NCI-H774 (cell line): ENCODE measurements around the gene EEF1B2.
"Not testable (repeated sequence)": the region's sequence is repeated elsewhere in the genome, so short reads cannot be mapped to it uniquely, and the experiment has no call there.

Source experiments
- DNase-seq: peaks from one replicate; lab custom pipeline; 2025; lab: John Stamatoyannopoulos, UW

The EEF1B2 gene

GRCh38 chr2:206159346-206160124 lies at the start of gene EEF1B2, which contains the start of gene NDUFS1:
EEF1B2 (plus strand) TSS chr2:206159895; CDS start chr2:206159980, 85 bp downstream.
NDUFS1 (minus strand) TSS chr2:206159444; CDS start chr2:206153678, 5,766 bp downstream.
- DNase-seq: peak; percentile 97

- no peak for DNase-seq
Measured at GRCh38 chr2:206112108-206112507, 47.6 kb upstream of the EEF1B2 start.

DNA sequence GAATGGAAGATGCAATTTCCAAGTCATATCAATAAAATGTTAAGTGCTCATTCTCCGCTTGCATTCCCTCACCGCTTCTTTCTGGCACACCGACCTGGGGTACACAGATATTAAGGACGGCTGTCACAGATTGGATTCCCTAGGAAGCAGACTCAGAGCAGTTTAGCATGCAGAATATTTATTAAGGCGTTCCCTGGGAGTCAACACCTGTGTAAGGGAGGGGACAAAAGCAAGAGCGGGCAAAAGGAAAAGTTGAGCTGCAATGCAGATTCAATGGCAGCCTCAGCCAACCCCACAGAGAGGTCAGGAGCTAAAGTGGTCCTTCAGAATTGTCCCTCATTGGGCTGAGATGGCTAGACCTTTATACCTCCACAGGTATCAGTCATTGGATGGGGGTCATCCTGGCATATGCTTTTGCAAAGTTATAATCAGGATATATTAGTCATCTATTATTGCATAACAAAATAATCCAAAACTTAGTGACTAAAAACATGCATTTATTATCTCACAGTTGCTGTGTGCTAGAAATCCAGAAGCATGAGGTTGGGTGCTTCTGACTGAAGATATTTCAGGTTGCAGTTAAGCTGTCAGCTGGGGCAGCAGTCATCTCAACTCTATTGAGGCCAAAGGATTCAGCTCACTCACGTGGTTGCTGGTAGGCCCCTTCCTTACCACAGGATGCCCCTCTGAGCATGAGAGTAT lies 46.7 kb upstream of the EEF1B2 start:
- DNase-seq: no peak

DNA sequence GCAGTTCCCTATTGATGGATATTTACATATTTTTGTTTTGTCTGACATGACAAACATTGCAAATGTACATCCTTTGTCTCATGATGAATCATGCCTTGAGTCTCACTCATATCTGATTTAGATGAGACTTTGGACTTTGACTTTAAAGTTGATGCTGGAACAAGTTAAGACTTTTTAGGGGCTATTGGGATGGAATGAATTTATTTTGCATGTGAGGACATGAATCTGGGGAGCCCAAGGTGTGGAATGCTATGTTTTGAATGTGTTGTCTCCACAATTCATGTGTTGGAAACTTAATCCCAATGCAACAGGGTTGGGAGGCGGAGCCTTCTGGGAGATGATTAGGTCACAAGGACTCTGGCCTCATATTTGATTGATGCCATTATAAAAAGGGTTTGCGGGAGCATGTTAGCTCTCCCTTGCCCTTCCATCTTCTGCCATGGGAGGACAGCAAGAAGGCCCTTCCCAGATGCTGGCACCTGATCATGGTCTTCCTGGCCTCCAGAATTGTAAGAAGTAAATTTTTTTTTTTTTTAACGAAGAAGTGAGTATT lies 44.6 kb upstream of the EEF1B2 start:
- DNase-seq: no peak

DNA sequence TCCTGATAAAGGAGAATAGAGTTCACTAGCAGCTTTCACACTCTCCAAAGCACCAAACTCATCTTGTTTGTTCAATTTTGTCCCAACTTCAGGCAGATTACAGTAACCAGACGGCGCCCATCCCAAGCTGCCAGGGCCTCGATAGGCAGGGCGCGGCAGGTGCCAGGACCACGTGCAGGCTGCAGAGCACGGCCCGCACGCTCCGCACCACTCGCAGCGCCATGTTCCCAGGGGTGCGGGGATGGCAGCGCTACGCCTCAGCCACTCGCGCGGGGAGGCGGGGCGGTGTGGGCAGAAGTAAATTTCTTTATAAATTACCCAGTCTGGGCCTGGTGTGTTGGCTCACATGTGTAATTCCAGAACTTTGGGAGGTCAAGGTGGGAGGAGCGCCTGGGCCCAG lies 43.4 kb upstream of the EEF1B2 start:
- no peak for DNase-seq

GRCh38 chr2:206122569-206122968 lies 37.1 kb upstream of the EEF1B2 start:
- not testable (repeated sequence) for DNase-seq

DNA sequence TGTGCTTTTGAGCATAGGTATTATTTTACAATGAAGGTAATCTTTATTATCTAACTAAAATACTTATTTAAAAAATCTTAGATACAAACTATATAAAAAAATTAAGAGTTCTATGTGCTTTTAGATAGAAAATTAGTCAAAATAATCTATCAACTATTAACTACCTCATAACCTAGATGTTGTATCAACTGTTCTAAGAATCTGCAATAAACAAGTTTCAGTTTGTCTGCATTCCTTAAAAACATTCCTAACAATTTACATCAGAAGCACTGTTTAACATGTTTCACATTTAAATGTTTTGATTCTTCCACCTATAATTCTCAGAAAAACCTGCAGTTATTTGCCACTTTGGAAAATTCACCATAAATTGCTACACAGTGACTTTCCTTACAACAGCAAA lies 33.8 kb upstream of the EEF1B2 start:
- DNase-seq: no peak

DNA sequence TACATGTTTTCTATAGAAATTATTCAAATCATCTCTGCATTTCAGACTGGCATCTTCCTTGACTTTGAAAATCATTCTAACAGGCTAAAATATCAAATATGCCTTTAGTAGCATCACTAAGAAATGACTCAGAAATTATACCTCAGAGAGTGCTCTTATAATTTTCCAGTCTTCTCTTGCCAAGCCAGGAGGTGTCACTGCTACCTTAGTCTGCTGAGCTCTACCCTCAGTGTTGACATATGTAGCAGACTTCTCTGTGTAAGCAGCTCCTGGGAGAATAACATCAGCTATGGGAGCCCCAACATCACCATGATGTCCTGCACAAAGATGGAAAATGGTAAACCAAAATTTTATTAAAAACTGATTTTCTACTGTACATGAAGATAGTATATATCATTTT lies 32.0 kb upstream of the EEF1B2 start:
- no peak for DNase-seq

- no peak for DNase-seq
Measured at GRCh38 chr2:206143451-206143850, 16.2 kb upstream of the EEF1B2 start.

DNA sequence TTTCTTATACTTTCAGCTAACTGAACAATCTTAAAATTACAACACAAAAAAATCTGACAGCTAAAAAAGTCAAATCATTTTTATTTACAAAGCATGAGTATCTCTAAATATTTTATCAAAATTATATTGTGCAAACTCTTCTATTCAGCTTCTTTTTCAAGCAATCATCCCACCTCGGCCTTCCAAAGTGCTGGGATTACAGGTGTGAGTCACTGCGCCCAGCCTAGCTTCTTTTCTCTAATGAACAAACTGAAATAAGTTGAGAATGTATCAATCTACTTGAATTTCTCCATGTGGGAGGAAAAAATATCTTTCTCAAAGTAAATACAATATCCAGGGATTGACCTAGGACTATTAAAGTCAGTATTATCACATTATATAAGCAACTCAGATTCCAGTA lies 15.3 kb upstream of the EEF1B2 start:
- no peak for DNase-seq

GRCh38 chr2:206145665-206146064 lies 14.0 kb upstream of the EEF1B2 start:
- no peak for DNase-seq

DNA sequence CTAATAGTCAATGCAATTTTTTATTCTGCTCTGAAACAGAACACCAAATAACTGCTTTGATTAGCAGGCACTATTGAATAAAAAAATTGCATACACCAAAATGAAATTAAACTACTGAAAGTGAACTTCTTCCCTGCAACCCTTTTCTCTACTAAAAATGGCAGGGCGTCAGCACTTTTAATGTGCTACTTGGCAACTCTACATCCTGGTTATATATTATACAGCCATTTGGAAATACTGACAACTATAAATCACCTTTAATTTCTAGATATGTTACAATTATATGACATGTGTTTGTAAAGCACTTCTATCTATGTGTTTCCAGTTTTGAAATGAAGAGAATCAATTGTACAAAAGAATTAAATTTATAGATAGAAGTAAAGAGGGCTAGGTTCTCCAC lies 10.4 kb upstream of the EEF1B2 start:
- DNase-seq: no peak

DNA sequence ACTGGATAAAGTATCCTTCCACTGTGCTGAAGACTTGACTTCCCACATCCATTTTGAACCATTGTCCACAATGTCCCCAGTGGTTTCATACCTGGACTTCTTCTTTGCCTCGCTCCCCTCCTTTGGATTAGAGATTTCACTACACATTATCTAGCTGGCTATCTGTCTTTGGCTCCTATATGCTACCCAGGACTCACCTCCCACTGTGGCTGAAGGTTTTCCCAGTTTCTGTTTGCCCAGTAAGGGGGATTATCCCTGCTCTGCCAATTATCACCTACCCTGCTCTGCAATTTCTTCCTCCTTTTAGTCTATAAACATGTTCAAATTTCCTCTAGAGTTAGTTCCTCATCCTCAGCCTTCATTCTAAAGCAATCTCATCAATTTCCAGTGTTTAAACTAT lies 9.5 kb upstream of the EEF1B2 start:
- DNase-seq: no peak

DNA sequence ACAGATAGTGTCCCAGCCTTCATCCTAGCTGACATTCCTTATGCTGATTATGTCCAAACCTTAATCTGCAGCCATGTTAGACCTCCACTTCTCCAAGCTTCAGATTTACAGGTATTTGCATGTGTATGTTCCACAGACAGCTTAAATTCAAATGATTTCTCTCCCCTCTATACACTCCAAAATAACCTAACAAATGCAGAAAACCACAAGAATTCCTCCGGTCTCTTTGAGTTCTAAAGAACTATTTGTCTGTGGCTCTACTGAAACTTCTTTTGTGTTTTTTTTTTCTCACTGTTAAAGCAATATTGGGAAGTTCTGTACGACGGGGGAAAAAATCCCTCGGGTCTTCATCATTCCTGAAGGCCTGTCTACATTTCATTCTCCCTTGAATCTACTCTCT lies 9.1 kb upstream of the EEF1B2 start:
- no peak for DNase-seq

DNA sequence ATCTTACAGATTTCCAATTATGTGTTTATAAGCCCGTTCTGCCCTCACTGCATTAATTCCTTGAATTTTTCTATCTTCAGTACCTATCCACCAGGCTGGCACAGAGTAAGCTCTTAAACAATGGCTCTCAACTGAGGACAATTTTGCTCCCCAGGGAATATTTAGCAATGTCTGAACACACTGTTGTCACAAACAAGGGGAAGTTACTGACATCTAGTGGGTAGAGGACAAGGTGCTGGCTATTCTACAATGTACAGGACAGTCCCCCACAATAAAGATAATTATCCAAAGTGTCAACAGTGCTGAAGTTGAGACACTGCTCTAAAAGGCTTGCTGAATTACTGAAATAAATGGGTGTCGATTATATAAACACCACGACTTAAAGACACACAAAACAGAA lies 5.5 kb upstream of the EEF1B2 start:
- DNase-seq: no peak

DNA sequence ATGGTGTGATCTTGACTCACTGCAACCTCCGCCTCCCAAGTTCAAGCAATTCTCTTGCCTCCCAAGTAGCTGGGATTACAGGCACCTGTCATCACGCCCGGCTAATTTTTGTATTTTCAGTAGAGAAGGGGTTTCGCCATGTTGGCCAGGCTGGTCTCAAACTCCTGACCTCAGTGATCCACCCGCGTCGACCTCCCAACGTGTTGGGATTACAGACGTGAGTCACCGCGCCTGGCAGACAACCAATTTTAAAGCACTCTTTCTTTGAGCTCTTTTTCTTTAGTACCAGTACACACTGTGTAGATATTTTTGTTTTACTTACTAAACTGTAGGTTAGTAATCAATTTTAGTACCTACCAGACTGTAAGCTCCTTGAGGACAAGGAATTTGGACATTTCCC lies 2.7 kb upstream of the EEF1B2 start:
- not testable (repeated sequence) for DNase-seq

- no peak for DNase-seq
Measured at GRCh38 chr2:206158563-206159345, 941 bp upstream of the EEF1B2 start.

DNA sequence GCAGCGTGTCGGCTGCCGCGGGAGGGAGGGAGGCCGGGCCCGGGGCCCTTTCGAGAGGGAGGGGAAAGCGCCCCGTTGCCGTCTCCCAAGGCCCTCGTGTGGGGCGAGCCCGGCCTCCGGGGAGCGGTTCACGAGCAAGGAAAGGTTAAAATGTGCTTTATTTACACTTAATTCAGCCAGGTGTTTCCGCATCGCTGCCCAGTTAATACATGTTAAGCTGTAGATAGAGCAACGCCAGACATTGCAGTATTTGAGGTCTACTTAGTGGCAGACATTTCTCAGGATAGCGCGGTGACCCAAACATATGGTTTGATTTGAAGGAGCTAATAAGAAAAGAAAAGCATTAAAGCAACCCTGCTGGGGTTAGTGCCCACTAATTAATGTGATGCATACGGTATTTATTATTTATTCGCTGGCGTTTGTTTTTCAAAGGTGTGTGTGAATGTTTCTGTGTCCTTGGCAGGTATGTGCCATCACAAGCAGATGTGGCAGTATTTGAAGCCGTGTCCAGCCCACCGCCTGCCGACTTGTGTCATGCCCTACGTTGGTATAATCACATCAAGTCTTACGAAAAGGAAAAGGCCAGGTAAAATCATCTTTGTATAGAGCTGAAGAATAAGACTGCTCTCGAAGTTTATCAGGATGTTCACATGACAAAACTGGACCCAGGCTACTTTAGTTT lies 571 bp downstream of the EEF1B2 start:
- no peak for DNase-seq

- no peak for DNase-seq
Measured at GRCh38 chr2:206160807-206161179, 1.1 kb downstream of the EEF1B2 start.

DNA sequence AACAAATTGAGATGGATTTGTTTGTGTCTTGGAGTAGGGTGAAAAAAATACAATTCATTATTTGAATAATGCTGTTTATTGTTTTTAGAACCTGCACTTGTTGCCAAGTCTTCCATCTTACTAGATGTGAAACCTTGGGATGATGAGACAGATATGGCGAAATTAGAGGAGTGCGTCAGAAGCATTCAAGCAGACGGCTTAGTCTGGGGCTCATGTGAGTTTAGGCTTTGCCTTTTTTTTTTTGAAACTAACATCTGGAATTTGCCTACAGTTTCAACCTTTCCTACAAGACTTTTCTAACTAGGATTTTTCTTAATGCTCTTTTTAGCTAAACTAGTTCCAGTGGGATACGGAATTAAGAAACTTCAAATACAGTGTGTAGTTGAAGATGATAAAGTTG lies 2.7 kb downstream of the EEF1B2 start:
- not testable (repeated sequence) for DNase-seq

GRCh38 chr2:206163251-206163880 lies 3.7 kb downstream of the EEF1B2 start:
- no peak for DNase-seq
